ENCODE results near the gene NPLOC4. TPM values are rescaled to one million over a fixed set of nuclear protein-coding genes. Genes with fewer than 3 reads are reported as not detected.

The NPLOC4 gene
- total and polyA plus RNA-seq, 9 donors, result 31.9 to 66.2 (median 49.5) TPM

DNA sequence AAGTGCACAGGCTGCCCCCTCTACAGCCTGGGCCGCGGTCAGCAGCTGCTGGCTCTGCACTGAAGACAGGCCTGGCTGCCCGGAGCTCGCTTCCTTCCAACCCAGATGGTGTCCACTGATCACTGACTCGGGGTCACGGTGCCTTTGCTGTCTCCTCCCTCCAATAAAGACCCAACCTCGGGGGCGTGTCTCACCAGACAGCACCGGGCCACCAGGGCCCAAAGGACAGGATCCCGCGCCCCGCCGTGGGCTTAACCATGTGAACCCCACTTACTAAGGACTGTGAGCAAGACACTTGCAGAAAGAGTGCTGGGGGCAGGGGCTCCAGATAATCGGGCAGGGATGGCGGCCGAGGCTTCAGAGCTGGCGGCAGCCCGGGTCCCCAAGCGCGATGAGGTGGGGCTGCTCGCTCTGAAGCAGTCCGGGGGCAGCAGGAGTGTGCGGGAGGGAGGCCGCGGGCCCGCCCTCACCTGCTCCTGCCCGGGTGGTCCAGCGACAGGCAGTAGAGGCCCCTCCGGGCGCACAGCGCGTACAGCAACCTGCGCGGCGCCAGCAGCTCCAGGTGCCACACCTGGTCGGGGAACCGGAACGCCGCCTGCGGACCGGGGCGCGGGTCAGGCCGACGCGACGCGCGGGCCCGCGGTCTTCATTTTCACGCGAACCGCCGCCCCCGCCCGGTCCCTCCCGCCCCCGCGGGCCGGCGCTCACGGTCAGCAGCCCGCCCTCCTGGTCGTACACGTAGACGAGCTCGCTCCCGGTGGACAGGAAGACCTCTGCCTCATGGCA lies 85.3 kb downstream of the NPLOC4 start:
- peak overlapping the region; percentile 47 for H3K27ac ChIP-seq (ENCODE audit: low read length)
- peak; percentile 58 for DNase-seq
- no peaks in the 10 kb centered on the region for H3K9me3 ChIP-seq (replicated peaks; ENCODE audit: control insufficient read depth, low read depth, low read length)
- 1% methylated on average over 65 of the region's 69 CpGs for WGBS (ENCODE audit: insufficient coverage)
- H3K4me1 ChIP-seq (ENCODE audit: control insufficient read depth, insufficient read depth, low read length), result peaks cover 28% of the 10 kb centered on the region
- H3K4me3 ChIP-seq (ENCODE audit: low read length), result peak overlapping the region; percentile 76
- H3K36me3 ChIP-seq (ENCODE audit: control insufficient read depth, insufficient read depth, low read length), result peaks cover 43% of the 10 kb centered on the region
- no peaks in the 10 kb centered on the region for H3K27me3 ChIP-seq (ENCODE audit: control insufficient read depth, insufficient read depth, low read length)

DNA sequence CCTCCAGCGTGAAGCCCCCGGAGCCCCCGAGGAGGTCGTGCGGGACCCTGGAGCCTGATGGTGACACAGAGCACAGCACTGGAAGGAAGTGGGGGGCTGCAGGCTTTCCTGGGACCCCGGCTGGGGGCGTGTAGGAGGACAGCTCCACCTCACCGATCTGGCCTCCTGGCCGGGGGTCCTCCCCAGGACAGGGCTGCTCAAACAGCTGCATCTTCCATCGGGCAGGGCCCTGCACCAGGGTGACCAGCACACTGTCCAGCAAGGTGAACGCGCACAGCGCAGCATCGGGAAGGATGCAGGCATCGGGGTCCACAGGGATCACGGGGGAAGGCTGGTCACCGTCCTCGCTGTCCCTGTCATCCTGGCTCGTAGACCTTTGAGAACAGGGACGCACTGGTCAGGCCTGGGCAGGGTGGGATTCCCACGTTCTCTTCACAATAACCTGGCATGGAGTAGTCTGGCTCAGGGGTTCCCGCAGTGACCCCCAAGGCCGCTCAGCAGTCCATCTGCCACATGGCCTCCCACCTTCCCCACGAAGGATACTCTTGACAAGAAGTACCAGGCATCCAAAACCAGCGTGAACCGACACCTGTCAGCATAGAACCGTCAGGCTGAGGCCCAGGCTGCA lies 86.0 kb downstream of the NPLOC4 start:
- no peaks in the 10 kb centered on the region for H3K9me3 ChIP-seq (replicated peaks; ENCODE audit: control insufficient read depth, low read depth, low read length)
- H3K4me1 ChIP-seq (ENCODE audit: control insufficient read depth, insufficient read depth, low read length), result peaks cover 28% of the 10 kb centered on the region
- no peak for DNase-seq
- peaks cover 46% of the 10 kb centered on the region for H3K36me3 ChIP-seq (ENCODE audit: control insufficient read depth, insufficient read depth, low read length)
- H3K27ac ChIP-seq (ENCODE audit: low read length), result peak overlapping the region; percentile 47
- peak overlapping the region; percentile 76 for H3K4me3 ChIP-seq (ENCODE audit: low read length)
- WGBS (ENCODE audit: insufficient coverage), result 77% methylated on average over 27 of the region's 27 CpGs
- H3K27me3 ChIP-seq (ENCODE audit: control insufficient read depth, insufficient read depth, low read length), result no peaks in the 10 kb centered on the region

DNA sequence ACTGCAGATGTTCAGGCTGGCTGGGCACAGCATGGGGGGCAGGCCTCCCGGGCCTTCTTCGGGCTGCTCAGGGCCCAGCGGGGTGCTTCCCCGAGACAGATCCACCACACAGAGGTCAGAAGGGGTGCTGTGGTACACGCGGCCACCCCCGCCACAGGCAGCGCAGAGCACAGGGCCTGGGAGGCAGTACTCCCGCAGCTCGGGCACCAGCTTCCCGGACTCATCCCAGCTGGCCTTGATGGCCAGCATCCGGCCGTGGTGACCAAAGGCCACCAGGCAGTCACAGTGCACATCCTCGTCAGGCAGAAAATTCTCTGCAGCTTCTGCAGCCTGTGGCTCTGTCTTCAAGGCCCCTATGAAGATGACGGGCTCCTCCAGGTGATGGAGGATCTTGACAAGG lies 86.6 kb downstream of the NPLOC4 start:
- peaks cover 28% of the 10 kb centered on the region for H3K4me1 ChIP-seq (ENCODE audit: control insufficient read depth, insufficient read depth, low read length)
- H3K27ac ChIP-seq (ENCODE audit: low read length), result no peak overlapping the region
- WGBS (ENCODE audit: insufficient coverage), result 92% methylated on average over 15 of the region's 15 CpGs
- no peak for DNase-seq
- H3K36me3 ChIP-seq (ENCODE audit: control insufficient read depth, insufficient read depth, low read length), result peaks cover 53% of the 10 kb centered on the region
- no peaks in the 10 kb centered on the region for H3K9me3 ChIP-seq (replicated peaks; ENCODE audit: control insufficient read depth, low read depth, low read length)
- no peak overlapping the region for H3K4me3 ChIP-seq (ENCODE audit: low read length)
- H3K27me3 ChIP-seq (ENCODE audit: control insufficient read depth, insufficient read depth, low read length), result no peaks in the 10 kb centered on the region

DNA sequence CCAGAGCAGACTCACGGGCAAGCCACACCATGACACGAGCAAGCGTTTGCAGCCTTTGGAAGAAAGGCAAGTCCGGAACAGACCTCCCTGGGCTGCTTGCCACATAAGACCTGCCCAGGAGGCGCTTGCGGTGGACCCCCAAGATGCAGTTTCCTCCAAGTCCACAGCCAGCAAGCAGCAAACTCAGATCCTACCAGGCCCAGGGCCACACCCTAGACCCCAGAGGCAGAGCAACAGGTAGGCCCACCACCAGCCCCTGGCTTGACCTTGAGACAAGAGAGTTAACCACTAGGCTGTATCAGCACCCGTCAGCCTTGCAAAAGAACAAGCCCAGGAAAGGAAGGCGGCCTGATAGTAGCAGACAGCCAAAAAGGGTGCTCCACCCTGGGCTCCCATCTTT lies 87.1 kb downstream of the NPLOC4 start:
- 95% methylated on average over 7 of the region's 8 CpGs for WGBS (ENCODE audit: insufficient coverage)
- Histone ChIP-seq H3K27ac (ENCODE audit: low read length) (no peak overlapping the region), H3K4me1 (ENCODE audit: control insufficient read depth, insufficient read depth, low read length) (peaks cover 28% of the 10 kb centered on the region), H3K9me3 (replicated peaks; ENCODE audit: control insufficient read depth, low read depth, low read length) (no peaks in the 10 kb centered on the region), H3K27me3 (ENCODE audit: control insufficient read depth, insufficient read depth, low read length) (no peaks in the 10 kb centered on the region), H3K4me3 (ENCODE audit: low read length) (no peak overlapping the region), H3K36me3 (ENCODE audit: control insufficient read depth, insufficient read depth, low read length) (peaks cover 57% of the 10 kb centered on the region)
- no peak for DNase-seq

DNA sequence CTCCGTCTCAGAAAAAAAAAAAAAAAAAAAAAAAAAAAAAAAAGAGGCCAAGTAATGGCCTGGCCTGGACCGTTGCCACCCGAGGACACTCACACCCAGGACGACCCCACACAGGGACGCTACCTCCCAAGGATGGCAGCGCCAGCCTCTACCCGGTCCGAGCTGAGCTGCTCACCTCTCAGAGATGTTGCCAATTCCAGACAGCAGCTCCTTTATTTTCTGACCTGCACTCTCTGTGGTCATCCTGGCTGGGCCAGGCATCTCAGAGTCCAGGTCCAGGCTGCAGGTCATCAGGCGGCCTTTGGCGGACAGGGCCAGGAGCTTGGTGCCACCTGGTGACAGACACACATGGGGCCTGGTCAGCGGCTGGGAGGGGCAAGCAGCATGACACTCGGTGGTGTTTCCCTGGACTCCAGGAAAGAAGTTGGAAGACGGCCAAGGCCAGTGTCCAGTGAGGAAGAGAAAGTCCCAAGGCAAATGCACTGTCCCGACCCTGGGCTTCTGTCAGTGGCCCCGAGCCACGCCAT lies 87.8 kb downstream of the NPLOC4 start:
- no peaks in the 10 kb centered on the region for H3K9me3 ChIP-seq (replicated peaks; ENCODE audit: control insufficient read depth, low read depth, low read length)
- H3K4me3 ChIP-seq (ENCODE audit: low read length), result no peak overlapping the region
- no peak overlapping the region for H3K27ac ChIP-seq (ENCODE audit: low read length)
- DNase-seq, result no peak
- WGBS (ENCODE audit: insufficient coverage), result 85% methylated on average over 13 of the region's 16 CpGs
- H3K27me3 ChIP-seq (ENCODE audit: control insufficient read depth, insufficient read depth, low read length), result no peaks in the 10 kb centered on the region
- H3K4me1 ChIP-seq (ENCODE audit: control insufficient read depth, insufficient read depth, low read length), result peaks cover 27% of the 10 kb centered on the region
- H3K36me3 ChIP-seq (ENCODE audit: control insufficient read depth, insufficient read depth, low read length), result peaks cover 65% of the 10 kb centered on the region

DNA sequence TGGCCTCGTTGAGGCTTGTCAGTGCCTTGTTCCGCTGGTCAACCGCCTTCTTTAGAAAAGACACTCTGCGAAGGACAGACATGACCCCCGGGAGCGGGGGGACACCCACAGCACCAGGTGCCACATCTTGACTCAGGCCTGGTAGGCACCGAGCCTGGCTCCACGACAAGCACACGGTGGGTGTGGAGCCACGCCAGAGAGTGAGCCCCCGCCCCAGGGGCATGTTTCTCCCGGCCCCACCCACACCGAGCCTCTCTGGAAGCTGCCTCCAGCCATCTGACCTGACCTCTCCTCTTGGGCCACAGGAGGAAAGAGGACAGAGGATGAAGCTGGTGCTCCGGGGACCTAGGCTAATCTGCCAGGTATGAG lies 89.3 kb downstream of the NPLOC4 start:
- Histone ChIP-seq H3K4me1 (ENCODE audit: control insufficient read depth, insufficient read depth, low read length) (peaks cover 13% of the 10 kb centered on the region), H3K27ac (ENCODE audit: low read length) (no peak overlapping the region), H3K9me3 (replicated peaks; ENCODE audit: control insufficient read depth, low read depth, low read length) (no peaks in the 10 kb centered on the region), H3K36me3 (ENCODE audit: control insufficient read depth, insufficient read depth, low read length) (peaks cover 80% of the 10 kb centered on the region), H3K27me3 (ENCODE audit: control insufficient read depth, insufficient read depth, low read length) (no peaks in the 10 kb centered on the region), H3K4me3 (ENCODE audit: low read length) (no peak overlapping the region)
- DNase-seq, result no peak
- 93% methylated on average over 10 of the region's 14 CpGs for WGBS (ENCODE audit: insufficient coverage)

DNA sequence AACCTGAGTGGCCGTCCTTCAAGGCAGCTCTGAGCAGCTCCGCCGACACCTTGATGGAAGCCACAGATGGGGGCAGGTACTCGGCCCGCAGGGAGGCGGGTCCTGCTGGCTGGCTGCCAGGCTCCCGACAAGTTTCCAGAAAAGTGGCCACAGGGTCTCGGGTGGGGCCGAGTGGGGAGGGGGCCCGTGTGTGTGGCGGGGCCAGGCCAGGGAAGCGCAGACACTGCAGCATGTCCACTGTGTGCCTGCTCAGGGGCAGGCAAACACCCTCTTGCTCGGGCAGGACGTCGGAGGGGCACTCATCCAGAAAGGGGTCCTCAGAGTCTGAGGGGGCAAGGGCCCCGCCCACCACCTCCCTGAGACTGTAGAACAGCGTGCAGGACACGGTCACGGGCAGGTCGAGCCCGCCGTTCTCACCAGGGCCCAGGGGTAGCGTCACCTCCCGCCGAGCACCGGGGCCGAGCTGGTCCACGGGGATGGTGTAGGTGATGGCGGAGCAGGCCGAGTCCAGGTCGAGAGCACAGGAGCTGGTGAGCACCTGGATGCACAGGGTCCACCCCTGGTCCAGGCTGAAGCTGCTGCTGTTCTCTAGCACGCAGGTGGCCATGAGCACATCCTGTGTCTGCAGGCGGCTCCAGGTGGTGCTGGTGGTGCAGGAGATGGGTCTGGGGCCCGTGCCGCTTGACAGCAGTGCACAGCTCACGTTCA lies 89.9 kb downstream of the NPLOC4 start:
- Histone ChIP-seq H3K9me3 (replicated peaks; ENCODE audit: control insufficient read depth, low read depth, low read length) (no peaks in the 10 kb centered on the region), H3K36me3 (ENCODE audit: control insufficient read depth, insufficient read depth, low read length) (peaks cover 84% of the 10 kb centered on the region), H3K27ac (ENCODE audit: low read length) (no peak overlapping the region), H3K4me3 (ENCODE audit: low read length) (no peak overlapping the region), H3K27me3 (ENCODE audit: control insufficient read depth, insufficient read depth, low read length) (no peaks in the 10 kb centered on the region), H3K4me1 (ENCODE audit: control insufficient read depth, insufficient read depth, low read length) (peaks cover 13% of the 10 kb centered on the region)
- 81% methylated on average over 36 of the region's 36 CpGs for WGBS (ENCODE audit: insufficient coverage)
- no peak for DNase-seq

DNA sequence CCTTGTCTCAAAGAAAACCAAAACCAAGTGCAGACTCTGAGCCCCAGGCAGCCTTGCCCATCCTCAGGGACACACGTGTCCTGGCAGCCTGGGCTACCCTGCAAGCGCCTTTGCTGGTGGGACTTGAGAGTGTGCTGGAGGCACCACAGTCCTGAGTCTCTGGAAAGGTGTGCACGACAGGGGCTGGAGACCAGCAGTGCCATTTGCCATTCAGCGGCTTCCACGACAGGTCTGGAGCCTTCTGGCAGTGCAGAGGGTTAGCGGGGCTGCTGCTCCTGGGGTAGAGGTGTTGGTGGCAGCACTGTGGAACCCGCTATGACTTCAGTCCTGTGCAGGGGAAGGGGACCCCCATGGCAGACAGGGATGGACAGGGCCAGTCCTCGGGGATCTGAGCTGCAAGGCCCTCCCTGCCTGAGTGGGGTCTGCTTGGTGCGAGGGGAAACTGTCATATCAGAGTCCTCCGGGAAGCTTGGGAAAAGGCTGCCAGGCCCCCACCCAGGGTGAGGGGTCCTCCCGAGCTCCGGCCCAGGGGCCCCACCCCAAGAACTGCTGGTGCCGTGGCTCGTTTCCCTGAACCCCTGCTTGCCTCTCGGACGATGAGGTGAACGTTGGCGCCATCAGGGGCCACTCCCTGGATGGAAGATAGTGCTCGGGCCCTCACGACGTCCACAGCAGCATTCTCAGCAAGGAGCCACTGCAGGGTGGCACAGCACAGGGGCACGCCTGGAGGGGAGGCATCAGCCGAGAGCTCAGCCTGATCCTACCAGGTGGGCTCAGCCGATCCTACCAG lies 91.6 kb downstream of the NPLOC4 start:
- 83% methylated on average over 23 of the region's 24 CpGs for WGBS (ENCODE audit: insufficient coverage)

DNA sequence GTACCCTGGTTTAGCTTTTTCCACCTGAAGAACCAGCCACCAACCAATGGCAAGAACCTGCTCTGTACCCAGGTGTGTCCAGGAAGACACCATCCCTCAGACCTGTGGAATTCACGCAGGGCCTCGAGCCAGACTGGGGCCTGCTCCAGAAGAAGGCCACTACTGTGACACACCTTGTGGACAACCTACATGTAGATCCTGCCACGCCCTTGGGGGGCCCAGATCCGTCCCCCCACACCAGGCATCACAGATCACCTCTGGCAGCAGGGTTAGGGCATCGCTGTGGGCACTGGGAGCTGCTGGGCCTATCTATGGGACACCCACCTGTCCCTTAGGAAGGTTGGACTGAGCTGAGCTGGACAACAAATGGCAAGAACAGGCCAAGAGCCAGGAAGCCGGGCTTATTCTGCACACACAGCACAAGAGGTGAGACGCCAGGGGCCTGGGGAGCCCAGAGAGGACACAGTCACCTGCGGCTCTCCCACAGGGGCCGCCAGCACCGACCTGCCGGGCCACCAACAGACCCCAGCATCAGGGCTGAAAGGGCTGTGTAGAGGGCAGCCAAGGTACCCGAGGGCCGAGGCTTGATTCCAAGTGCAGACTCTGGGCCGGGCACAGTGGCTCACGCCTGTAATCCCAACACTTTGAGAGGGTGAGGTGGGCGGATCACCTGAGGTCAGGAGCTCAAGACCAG lies 92.5 kb downstream of the NPLOC4 start:
- Histone ChIP-seq H3K4me1 (ENCODE audit: control insufficient read depth, insufficient read depth, low read length) (no peaks in the 10 kb centered on the region), H3K4me3 (ENCODE audit: low read length) (no peak overlapping the region), H3K27me3 (ENCODE audit: control insufficient read depth, insufficient read depth, low read length) (no peaks in the 10 kb centered on the region), H3K36me3 (ENCODE audit: control insufficient read depth, insufficient read depth, low read length) (peaks cover 93% of the 10 kb centered on the region), H3K9me3 (replicated peaks; ENCODE audit: control insufficient read depth, low read depth, low read length) (no peaks in the 10 kb centered on the region), H3K27ac (ENCODE audit: low read length) (no peak overlapping the region)
- no peak for DNase-seq
- 86% methylated on average over 10 of the region's 16 CpGs for WGBS (ENCODE audit: insufficient coverage)

More for the DNA sequence above, 91.6 kb downstream of the NPLOC4 start:
- H3K36me3 ChIP-seq (ENCODE audit: control insufficient read depth, insufficient read depth, low read length), result peaks cover 94% of the 10 kb centered on the region
- H3K9me3 ChIP-seq (replicated peaks; ENCODE audit: control insufficient read depth, low read depth, low read length), result no peaks in the 10 kb centered on the region
- DNase-seq, result no peak
- H3K4me1 ChIP-seq (ENCODE audit: control insufficient read depth, insufficient read depth, low read length), result no peaks in the 10 kb centered on the region
- H3K27me3 ChIP-seq (ENCODE audit: control insufficient read depth, insufficient read depth, low read length), result no peaks in the 10 kb centered on the region
- no peak overlapping the region for H3K27ac ChIP-seq (ENCODE audit: low read length)
- H3K4me3 ChIP-seq (ENCODE audit: low read length), result no peak overlapping the region
